HL-60 (cell line): ENCODE results near the gene EIPR1.

Experiments
- GABPA ChIP-seq: IDR thresholded peaks from 2 replicates; pipeline ENCODE4 v1.6.1; 2012; ENCODE audit warnings: low read depth
- POLR2AphosphoS5 ChIP-seq: IDR thresholded peaks from 2 replicates; pipeline ENCODE4 v1.6.1; 2012; ENCODE audit warnings: low read depth
- SPI1 ChIP-seq: IDR thresholded peaks from 2 replicates; pipeline ENCODE4 v1.6.1; 2012; ENCODE audit warnings: low read depth, mild to moderate bottlenecking, borderline replicate concordance
- TF ChIP-seq, protein P1 (sequence below): IDR thresholded peaks from one replicate; pipeline ENCODE4 v1.5.1; 2011; ENCODE audit warnings: low read length, control low read depth, inconsistent platforms; ENCODE audit not compliant: insufficient read depth
- TF ChIP-seq, protein P2 (sequence below): IDR thresholded peaks from 2 replicates; pipeline ENCODE4 v1.6.1; 2012; ENCODE audit warnings: low read depth; ENCODE audit not compliant: insufficient replicate concordance

DNA sequence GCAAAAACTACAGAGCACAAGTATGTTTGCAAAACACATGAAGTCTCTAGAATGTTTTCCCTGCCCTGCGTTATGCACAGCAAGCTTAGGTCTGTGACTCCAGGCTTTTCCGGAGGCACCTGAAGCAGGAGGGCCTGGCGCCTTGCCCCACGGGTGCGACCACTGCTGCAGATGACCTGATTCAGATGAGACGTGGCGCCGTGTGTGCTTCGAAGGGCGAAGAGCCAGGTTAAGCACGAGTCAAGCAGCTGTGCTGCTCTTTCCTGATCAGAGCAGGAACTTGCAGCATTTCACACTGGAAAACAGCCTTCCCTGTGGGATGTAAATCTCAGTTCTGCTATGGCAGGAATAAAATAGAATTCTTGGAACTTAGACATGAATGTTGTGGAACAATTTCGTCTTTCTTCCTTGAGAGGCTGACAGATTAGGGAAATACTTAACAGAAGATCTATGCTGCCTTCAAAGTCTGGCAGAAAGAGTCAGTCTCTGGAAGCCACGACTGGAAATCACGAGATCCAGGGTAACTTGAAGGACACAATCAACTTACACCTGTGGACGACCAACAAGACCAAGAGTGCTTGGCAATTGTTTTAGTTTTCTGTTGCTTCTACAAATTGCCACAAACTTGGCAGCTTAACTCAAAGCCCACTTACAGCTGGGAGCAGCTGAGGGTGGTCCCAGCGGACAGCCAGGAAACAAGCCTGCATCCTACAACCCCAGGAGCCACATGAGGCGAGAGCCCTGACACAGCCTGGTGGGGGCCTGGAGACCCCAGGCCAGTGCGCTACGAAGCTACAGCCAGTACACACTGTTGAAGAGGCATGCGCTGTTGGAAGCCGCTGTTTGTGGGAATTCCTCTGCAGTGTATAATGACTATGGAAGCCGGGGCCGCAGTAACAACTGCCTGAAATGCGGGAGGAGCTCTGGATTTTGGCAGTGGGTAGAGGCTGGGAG is 42.9 kb downstream of the EIPR1 start:
- TF ChIP-seq, protein P1, sequence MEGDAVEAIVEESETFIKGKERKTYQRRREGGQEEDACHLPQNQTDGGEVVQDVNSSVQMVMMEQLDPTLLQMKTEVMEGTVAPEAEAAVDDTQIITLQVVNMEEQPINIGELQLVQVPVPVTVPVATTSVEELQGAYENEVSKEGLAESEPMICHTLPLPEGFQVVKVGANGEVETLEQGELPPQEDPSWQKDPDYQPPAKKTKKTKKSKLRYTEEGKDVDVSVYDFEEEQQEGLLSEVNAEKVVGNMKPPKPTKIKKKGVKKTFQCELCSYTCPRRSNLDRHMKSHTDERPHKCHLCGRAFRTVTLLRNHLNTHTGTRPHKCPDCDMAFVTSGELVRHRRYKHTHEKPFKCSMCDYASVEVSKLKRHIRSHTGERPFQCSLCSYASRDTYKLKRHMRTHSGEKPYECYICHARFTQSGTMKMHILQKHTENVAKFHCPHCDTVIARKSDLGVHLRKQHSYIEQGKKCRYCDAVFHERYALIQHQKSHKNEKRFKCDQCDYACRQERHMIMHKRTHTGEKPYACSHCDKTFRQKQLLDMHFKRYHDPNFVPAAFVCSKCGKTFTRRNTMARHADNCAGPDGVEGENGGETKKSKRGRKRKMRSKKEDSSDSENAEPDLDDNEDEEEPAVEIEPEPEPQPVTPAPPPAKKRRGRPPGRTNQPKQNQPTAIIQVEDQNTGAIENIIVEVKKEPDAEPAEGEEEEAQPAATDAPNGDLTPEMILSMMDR = no peak
- TF ChIP-seq POLR2AphosphoS5 (no peak), GABPA (no peak), SPI1 (no peak)
- TF ChIP-seq, protein P2, sequence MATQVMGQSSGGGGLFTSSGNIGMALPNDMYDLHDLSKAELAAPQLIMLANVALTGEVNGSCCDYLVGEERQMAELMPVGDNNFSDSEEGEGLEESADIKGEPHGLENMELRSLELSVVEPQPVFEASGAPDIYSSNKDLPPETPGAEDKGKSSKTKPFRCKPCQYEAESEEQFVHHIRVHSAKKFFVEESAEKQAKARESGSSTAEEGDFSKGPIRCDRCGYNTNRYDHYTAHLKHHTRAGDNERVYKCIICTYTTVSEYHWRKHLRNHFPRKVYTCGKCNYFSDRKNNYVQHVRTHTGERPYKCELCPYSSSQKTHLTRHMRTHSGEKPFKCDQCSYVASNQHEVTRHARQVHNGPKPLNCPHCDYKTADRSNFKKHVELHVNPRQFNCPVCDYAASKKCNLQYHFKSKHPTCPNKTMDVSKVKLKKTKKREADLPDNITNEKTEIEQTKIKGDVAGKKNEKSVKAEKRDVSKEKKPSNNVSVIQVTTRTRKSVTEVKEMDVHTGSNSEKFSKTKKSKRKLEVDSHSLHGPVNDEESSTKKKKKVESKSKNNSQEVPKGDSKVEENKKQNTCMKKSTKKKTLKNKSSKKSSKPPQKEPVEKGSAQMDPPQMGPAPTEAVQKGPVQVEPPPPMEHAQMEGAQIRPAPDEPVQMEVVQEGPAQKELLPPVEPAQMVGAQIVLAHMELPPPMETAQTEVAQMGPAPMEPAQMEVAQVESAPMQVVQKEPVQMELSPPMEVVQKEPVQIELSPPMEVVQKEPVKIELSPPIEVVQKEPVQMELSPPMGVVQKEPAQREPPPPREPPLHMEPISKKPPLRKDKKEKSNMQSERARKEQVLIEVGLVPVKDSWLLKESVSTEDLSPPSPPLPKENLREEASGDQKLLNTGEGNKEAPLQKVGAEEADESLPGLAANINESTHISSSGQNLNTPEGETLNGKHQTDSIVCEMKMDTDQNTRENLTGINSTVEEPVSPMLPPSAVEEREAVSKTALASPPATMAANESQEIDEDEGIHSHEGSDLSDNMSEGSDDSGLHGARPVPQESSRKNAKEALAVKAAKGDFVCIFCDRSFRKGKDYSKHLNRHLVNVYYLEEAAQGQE = no peak
